GM21423 (cell line): Measurements from ENCODE around the gene MEI1.
"Not testable (repeated sequence)": the region's sequence is repeated elsewhere in the genome, so short reads cannot be mapped to it uniquely, and the experiment has no call there.

Experiments
- ATAC-seq: cut with Tn5 transposase; IDR thresholded peaks from one replicate; pipeline ENCODE4 v1.9.1; 2021; ENCODE audit warnings: mild to moderate bottlenecking, moderate library complexity; ENCODE audit not compliant: unreplicated experiment

Gene MEI1, protein sequence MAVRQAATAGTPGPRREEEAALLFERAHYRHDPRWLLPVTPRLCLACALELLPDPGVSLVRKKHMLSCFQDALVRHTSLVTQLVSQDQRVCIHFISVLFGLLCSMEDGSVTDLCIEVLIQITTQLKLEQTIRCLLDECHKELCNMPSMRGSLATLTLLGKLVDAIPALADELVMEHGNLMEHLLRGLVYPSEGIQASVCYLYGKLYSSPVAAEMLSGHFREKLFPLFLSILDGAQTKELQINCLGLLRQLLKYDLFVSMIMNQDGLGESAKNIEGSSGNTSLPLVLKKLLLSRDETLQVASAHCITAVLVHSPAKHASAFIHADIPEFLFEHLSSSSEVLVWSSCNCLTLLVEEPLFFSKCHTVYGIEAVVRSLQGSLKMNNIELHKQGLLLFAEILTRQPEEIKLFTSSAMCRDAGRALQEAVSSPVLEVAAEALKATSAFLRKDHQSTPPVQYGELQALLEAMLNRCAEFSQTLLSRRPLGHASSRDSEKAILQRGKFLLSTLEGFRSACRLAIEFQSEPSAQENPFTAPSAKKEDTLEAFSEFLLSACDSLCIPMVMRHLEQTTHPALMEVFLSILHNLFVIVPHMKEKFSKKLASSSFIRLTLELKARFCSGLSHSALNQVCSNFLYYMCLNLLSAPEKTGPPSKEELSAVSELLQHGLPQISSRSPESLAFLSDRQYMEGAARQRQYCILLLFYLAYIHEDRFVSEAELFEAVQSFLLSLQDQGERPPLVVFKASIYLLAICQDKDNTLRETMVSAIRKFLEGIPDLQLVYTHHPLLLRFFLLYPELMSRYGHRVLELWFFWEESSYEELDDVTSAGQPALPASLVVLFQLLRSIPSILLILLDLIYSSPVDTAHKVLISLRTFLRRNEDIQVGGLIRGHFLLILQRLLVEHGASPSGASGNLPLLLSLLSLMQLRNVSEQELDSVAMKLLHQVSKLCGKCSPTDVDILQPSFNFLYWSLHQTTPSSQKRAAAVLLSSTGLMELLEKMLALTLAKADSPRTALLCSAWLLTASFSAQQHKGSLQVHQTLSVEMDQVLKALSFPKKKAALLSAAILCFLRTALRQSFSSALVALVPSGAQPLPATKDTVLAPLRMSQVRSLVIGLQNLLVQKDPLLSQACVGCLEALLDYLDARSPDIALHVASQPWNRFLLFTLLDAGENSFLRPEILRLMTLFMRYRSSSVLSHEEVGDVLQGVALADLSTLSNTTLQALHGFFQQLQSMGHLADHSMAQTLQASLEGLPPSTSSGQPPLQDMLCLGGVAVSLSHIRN

DNA sequence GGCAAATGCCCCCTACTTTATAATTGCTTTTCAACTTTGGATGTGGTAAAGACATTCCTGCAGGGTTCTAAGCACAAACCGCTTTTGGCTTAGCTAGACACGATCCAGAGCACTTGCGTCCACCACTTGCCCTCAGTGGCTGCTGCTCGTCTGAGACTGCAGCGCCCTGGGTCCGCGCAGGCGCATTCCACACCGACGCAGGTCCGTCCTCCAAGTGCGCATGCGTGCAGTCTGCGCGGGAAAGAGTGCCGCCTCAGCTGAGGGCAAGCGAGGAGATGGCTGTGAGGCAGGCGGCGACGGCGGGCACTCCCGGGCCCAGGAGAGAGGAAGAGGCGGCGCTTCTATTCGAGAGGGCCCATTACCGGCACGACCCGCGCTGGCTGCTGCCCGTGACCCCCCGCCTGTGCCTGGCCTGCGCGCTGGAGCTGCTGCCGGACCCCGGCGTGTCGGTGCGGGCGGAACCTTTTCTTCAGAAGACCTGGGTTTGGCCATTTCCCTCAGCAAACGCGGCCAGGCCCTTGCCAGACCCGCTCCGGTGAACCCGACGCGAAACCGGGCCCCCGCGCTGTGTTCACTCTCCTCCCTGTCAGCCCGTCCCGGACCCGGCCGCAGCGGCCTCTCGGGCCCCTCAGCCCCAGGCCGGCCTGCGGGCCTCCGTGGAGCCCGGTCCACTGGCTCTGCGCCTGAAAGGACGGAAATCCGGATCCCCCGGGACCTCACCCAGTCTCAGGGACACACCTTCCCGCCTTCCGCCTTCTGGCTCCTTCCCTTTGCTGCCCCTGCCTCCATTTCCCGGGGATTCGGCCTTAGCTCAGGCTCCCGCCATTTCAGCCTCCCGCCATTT is at the start of gene MEI1:
Gene MEI1, plus strand, starts transcription at position 240 of the 844 bp plus-strand sequence. Its CDS starts 36 bp downstream, at position 276.
- ATAC-seq, result no peak

- ATAC-seq, result no peak
Observed at GRCh38 chr22:41650229-41650628, 49.1 kb upstream of the MEI1 start.

DNA sequence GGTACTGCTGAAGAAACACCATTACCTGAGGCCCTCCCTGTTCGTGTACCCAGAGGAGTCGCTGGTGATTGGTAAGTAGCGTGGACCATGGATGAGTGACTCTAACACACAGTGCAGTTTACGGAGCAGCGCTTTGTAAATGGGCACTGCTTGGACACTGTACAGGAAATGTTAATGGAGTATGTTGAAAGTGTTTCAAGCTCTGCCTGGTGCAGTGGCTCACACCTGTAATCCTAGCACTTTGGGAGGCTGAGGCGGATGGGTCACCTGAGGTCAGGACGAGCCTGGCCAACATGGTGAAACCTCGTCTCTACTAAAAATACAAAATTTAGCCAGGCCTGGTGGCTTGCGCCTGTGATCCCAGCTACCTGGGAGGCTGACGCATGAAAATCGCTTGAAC is 48.5 kb upstream of the MEI1 start:
- ATAC-seq, result no peak

DNA sequence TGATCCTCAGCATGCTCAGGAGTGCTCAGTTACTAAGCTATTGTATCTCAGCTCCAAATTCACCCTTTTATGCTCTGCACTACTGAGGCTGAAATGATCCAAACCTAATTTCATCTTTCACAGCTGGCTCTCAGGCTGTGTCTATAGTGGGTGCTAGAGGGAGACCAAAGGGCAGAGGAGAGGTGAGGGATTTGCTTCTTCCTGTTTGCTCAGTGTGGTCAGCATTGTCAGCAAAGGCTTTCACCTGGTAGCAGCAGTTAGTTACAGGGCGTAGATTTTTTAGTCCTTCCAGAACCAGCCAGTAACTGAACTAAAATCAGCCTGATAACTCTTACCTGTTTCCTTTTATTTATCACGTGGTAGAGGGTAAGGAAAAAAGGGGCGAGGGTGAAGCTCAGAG is 45.0 kb upstream of the MEI1 start:
- ATAC-seq, result no peak

DNA sequence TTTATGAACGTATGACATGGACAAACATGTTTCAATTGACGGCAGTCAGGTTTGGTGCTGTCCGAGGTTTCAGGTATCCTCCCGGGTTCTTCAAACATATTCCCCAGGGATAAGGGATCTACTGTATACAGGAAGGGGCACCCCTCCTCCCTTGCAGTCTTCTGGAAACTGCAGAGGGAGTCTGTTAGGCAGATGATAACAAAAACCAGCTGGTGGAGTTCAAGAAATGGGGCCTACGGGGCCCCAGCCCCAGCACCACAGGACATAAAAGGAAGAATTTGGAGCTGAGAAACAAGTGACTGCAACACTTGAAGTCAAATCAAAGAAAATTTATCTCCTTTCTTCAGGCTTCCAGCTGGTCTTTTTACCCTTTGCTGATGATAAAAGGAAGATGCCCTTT is 42.7 kb upstream of the MEI1 start:
- no peak for ATAC-seq

DNA sequence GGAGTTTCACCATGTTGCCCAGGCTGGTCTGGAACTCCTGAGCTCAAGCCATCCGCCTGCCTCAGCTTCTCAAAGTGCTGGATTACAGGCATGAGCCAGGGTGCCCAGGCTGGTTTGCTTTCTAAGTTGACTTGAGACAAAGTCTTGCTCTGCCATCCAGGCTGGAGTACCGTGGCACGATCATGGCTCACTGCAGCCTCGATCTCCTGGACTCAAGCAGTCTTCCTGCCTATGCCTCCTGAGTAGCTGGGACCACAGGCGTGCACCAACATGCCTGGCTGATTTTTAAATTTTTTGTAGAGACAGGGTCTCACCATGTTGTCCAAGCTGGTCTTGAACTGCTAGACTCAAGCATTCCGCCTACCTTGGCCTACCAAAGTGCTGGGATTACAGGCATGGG is 41.6 kb upstream of the MEI1 start:
- ATAC-seq, result no peak

DNA sequence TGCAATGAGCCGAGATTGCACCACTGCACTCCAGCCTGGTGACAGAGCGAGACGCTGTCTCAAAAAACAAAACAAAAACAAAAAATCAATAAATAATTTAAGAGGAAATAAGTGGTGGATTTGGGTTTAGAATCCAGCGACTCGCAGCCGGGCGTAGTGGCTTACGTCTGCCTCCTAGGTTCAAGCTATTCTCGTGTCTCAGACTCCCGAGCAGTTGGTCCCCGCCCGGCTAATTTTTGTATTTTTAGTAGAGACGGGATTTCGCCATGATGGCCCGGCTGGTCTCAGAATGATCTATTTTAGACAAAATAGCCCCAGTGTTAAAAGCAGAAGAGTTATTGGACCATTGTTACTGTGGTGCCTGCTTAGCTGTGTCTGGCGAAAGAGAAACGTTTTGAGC is 40.4 kb upstream of the MEI1 start:
- ATAC-seq, result no peak

GRCh38 chr22:41659941-41660340 is 39.4 kb upstream of the MEI1 start:
- ATAC-seq, result no peak

- no peak for ATAC-seq
Observed at GRCh38 chr22:41660416-41660815, 38.9 kb upstream of the MEI1 start.

DNA sequence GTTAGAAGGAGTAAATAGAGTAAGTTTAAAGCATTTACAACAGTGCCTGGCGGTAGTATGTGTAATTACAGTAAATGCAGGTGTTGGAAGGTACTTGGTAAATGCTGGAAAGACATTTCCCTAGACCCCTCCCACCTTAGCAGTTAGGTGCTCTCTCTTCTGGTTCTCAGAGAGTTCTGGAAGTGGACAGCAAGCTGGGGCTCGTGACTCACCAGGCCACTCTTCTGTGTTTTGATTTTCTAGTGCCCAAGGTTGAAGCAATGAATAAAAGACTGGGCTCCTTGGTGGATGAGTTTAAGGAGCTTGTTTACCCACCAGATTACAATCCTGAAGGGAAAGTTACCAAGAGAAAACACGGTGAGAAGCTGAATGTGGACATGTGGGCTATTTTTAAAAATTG is 38.2 kb upstream of the MEI1 start:
- ATAC-seq, result no peak

DNA sequence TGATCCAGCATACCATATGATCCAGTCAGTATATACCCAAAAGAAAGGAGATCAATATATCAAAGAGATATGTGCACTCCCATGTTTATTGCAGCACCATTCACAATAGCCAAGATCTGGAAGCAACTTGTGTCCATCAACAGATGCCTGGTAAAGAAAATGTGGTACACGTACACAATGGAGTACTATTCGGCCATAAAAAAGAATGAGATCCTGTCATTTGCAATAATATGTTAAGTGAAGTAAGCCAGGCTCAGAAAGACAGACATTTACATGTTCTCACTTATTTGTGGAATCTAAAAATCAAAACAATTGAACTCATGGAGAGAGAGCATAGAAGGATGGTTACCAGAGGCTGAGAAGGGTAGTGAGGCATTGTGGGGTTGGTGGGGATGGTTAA is 37.6 kb upstream of the MEI1 start:
- no peak for ATAC-seq

DNA sequence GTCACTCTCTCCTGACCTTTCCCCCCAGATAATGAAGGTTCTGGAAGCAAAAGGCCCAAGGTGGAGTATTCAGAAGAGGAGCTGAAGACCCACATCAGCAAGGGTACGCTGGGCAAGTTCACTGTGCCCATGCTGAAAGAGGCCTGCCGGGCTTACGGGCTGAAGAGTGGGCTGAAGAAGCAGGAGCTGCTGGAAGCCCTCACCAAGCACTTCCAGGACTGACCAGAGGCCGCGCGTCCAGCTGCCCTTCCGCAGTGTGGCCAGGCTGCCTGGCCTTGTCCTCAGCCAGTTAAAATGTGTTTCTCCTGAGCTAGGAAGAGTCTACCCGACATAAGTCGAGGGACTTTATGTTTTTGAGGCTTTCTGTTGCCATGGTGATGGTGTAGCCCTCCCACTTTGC is 35.7 kb upstream of the MEI1 start:
- ATAC-seq, result not testable (repeated sequence)

DNA sequence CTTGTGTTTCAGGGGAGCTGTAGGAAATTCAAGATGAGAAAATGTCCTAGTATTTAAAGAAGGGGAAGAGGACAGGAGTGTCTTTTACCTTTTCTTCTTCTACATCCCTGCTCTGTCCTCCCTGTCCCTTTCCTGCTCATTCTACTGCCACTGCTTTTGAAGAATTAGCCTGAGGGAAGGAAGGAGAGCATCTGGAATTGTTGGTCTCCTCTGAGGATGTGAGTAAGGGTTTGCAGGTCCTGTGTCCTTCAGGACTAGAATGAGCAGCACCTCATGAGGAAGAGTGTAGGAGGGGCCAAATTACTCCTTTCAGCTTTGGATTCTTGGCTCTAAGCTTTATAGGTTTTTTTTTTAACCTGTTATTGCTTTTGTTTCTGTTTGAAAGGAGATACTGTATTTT is 34.8 kb upstream of the MEI1 start:
- ATAC-seq, result no peak

DNA sequence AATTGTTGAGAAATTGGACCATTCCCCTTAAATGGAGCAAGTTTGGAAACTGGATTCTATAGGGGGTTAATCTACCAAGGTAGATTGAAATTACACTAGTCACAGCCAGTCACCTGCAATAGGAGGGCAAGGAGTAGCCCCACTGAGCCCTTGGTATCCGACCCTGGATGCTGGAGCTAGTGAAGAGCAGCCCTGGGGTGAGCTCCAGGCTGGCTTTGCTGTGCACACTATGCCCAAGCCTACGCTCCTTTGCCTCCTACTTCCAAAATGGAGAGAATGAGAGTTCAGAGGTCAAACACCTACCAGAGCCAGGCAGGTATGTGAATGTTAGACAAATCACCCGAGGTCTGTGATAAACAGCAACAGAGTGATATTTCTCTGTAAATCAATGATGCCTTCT is 34.4 kb upstream of the MEI1 start:
- no peak for ATAC-seq

DNA sequence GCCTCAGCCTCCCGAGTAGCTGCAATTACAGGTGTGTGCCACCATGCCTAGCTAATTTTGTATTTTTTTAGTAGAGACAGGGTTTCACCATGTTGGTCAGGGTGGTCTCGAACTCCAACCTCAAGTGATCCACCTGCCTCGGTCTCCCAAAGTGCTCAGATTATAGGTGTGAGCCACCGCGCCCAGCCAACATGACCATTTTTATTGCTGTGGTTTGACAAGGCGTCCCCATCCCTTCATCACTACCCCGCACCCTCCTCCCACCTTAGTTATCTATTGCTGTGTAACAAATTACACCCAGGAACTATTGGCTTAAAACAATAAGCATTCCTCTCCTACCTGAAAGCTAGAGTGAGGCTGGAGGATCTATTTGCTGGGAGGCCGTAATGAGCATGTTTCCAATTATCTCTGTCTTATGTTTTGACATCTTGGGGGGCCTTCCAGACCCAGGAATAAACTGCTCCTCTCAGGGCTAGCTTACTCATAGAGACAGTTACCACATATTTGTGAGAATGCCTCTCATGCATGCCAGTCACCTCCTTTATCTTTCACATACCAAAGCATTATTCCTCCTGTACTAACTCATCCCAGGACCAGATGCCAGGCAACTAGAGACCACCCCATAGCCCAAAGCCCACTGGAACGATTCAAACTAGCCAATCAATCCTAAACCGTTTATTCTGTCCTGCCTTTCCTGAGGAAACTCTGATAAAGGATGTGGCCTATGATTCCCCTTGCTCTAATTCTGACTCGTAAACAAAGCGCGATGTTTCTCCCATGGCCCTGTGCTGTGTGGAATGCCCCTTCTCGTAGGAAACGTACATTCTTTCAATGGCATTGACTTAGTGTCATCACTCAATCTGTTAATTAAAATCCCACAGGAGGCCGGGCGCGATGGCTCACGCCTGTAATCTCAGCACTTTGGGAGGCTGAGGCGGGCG is 30.1 kb upstream of the MEI1 start:
- no peak for ATAC-seq

GRCh38 chr22:41672096-41672495 is 27.2 kb upstream of the MEI1 start:
- not testable (repeated sequence) for ATAC-seq

- no peak for ATAC-seq
Observed at GRCh38 chr22:41672780-41673509, 26.4 kb upstream of the MEI1 start.

DNA sequence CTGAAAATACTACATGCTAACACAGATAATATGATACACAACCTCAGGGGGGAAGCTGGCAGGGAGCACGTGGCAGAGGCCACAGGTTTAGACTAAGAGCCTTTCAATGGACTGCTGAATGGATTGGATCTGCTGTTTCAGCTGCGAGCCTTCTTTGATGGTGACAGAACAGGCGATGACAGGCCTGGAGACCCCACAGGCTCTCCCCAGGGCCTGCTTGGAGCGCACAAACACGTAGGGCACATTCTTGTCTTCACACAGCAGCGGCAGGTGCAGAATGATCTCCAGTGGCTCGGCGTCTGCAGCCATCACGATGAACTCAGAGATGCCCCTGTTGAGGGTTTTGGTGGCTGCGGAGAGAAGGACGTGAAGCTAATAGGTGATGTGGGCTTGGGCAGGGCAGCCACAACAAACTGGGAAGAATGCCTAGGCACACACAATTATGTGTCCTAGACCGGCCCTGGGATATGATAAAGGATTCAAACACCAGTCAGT is 24.4 kb upstream of the MEI1 start:
- ATAC-seq, result no peak
